Transverse colon (tissue), 4 donors: ENCODE data around the gene VANGL1. TPM values are rescaled to one million over a fixed set of nuclear protein-coding genes. Genes with fewer than 3 reads are reported as not detected.
"Not testable (repeated sequence)": the region's sequence is repeated elsewhere in the genome, so short reads cannot be mapped to it uniquely, and the experiment has no call there.

ENCODE experiments used
- DNase-seq: peaks from one replicate; pipeline ENCODE4 v3.0.0-alpha.2; 2019
- H3K27ac ChIP-seq, 4 donors: fragments of 200-600 bp; sonication (generic); 2 replicates each; pipeline ENCODE4 v1.5.1; 2016 to 2018; ENCODE audit warnings: inconsistent platforms in 4 of 4
- H3K27me3 ChIP-seq: fragments of 200-600 bp; sonication (generic); 2 replicates; pipeline ENCODE4 v1.5.1; 2017; ENCODE audit warnings: inconsistent platforms
- H3K36me3 ChIP-seq, 4 donors: fragments of 200-600 bp; sonication (generic); 2 replicates each; pipeline ENCODE4 v1.5.1; 2017 to 2019; ENCODE audit warnings: inconsistent platforms in 4 of 4
- H3K4me1 ChIP-seq, 4 donors: fragments of 200-600 bp; sonication (generic); 2 replicates each; pipeline ENCODE4 v1.5.1; 2017 to 2020; ENCODE audit warnings: inconsistent platforms in 4 of 4
- H3K4me3 ChIP-seq, 4 donors: fragments of 200-600 bp; sonication (generic); 1 replicate in 1 of 4; 2 replicates in 3 of 4; pipeline versions ENCODE4 v1.5.1 to v1.6.1; 2017 to 2019; ENCODE audit warnings: inconsistent platforms in 4 of 4
- H3K9me3 ChIP-seq, 2 donors: fragments of 200-600 bp; sonication (generic); 2 replicates each; pipeline ENCODE4 v1.5.1; 2017 to 2019; ENCODE audit warnings: inconsistent platforms in 2 of 2
- CTCF ChIP-seq, 5 experiments: fragments of 200-600 bp in 3 of 5; fragments of 450-650 bp in 2 of 5; sonication (generic) in 3 of 5; IDR thresholded peaks; 1 replicate in 2 of 5; 2 replicates in 3 of 5; pipeline ENCODE4 v1.5.1; 2016 to 2017; ENCODE audit warnings: antibody characterized with exemption in 5 of 5, inconsistent platforms in 3 of 5, mild to moderate bottlenecking in 2 of 5, moderate library complexity in 1 of 5
- EP300 ChIP-seq: sonication (generic); formaldehyde crosslinking; IDR thresholded peaks from one replicate; pipeline ENCODE4 v1.6.1; 2017; ENCODE audit warnings: antibody characterized with exemption, low read depth
- POLR2A ChIP-seq: fragments of 450-650 bp; IDR thresholded peaks from one replicate; pipeline ENCODE4 v1.6.1; 2016; ENCODE audit warnings: antibody characterized with exemption, mild to moderate bottlenecking, moderate library complexity
- POLR2AphosphoS5 ChIP-seq, 3 donors: sonication (generic); formaldehyde crosslinking; IDR thresholded peaks; one replicate each; pipeline ENCODE4 v1.6.1; 2016; ENCODE audit warnings: antibody characterized with exemption in 3 of 3
- WGBS, 2 donors: methylation state at CpG; one replicate each; pipeline ENCODE4 v1.1.5; 2018; ENCODE audit warnings: low coverage in 1 of 2; 5-methylcytosine and 5-hydroxymethylcytosine counted together
- in situ Hi-C, 4 donors: fragments of 200-750 bp; cut with MboI; loops; one replicate each; pipeline versions ENCODE4 v1.15.0 to v1.15.1; 2017; ENCODE audit warnings: low sequenced_read_pairs in 3 of 4, low pct_ligation_motif_present in 1 of 4, low pct_unique_long_range_greater_than_20kb in 1 of 4
- intact Hi-C: fragments of 100-400 bp; cut with DNase I; formaldehyde crosslinking; loops from one replicate; pipeline ENCODE4 v1.15.1; 2023; ENCODE audit warnings: low total_unique reads
- total RNA-seq, 4 donors: library from RNA; depleted of rRNA; stranded (reverse); fragments of >200 nt; gene quantifications; one replicate each; pipeline ENCODE4 v1.1.0, GENCODE V29; 2016

The VANGL1 gene
- total RNA-seq, 4 donors from 2014 or later, result 5.6 to 26.9 (median 16.9) TPM

DNA sequence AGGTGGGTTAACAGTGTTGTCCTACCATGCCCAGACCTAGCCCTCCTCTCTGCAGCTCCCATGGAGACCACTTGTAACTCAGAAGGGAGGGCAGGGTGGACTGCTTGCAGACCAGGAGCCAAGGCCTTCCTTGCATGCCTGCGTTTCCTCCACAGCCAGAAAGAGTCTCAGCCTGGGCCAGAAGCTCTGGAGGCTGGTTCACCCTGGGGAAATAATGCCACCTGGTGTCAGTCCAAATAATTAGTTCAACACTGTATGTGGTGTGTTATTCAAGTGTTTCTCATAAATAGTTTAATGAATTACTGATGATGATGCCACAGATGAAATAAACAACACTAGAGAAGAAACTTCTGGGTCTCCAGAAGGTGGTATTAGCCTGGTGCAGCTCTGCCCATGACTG, 16.9 kb upstream of the VANGL1 start:
- WGBS, 2 donors, result 89% methylated on average over 1 of the region's 1 CpG; no CpG with 5 or more reads in 1 of the 2 donors
- Histone ChIP-seq H3K27me3 (no peaks in the 10 kb centered on the region), H3K36me3 (no peaks in the 10 kb centered on the region), H3K4me3 (no peak overlapping the region), H3K27ac (no peak overlapping the region), H3K4me1 (no peaks in the 10 kb centered on the region), H3K9me3 (peaks cover 3 to 5% of the 10 kb centered on the region in 2 donors)
- TF ChIP-seq POLR2A, result no peak
- TF ChIP-seq EP300, result no peak
- no peak for TF ChIP-seq CTCF (IDR thresholded peaks at IDR 0.05)
- TF ChIP-seq POLR2AphosphoS5 (IDR thresholded peaks at IDR 0.05), result no peak
- DNase-seq, result no peak
- in situ Hi-C loops, result loop anchor here in 1 of 4 donors (25.0 kb wide), 1 partner anchor 362 kb away; the partner anchor contains the start of gene SLC22A15
- intact Hi-C loops, result no loop called here

GRCh38 chr1:115630342-115630741, 11.4 kb upstream of the VANGL1 start:
- Histone ChIP-seq H3K27ac (no peak overlapping the region), H3K36me3 (no peaks in the 10 kb centered on the region), H3K27me3 (no peaks in the 10 kb centered on the region), H3K4me1 (no peaks in the 10 kb centered on the region), H3K4me3 (no peak overlapping the region), H3K9me3 (no peaks in the 10 kb centered on the region)
- WGBS, 2 donors, result 71 to 74% methylated on average over 2 of the region's 2 CpGs
- intact Hi-C loops, result no loop called here
- in situ Hi-C loops, result no loop called here
- TF ChIP-seq CTCF (IDR thresholded peaks at IDR 0.05), result no peak
- TF ChIP-seq POLR2AphosphoS5 (IDR thresholded peaks at IDR 0.05), result no peak
- no peak for TF ChIP-seq POLR2A
- TF ChIP-seq EP300, result no peak
- no peak for DNase-seq

GRCh38 chr1:115632251-115633026, 9.3 kb upstream of the VANGL1 start:
- in situ Hi-C loops, result no loop called here
- intact Hi-C loops, result no loop called here
- no peak for DNase-seq
- WGBS, 2 donors, result 67 to 93% methylated on average over 3 to 4 of the region's 4 CpGs
- TF ChIP-seq EP300 (no peak), POLR2AphosphoS5 (IDR thresholded peaks at IDR 0.05) (no peak), CTCF (IDR thresholded peaks at IDR 0.05) (no peak), POLR2A (no peak)
- H3K9me3 ChIP-seq, result peaks cover 0 to 3% of the 10 kb centered on the region in 2 donors
- H3K27me3 ChIP-seq, result no peaks in the 10 kb centered on the region
- no peaks in the 10 kb centered on the region for H3K36me3 ChIP-seq
- no peak overlapping the region for H3K4me3 ChIP-seq
- H3K4me1 ChIP-seq, result no peaks in the 10 kb centered on the region
- no peak overlapping the region for H3K27ac ChIP-seq

- in situ Hi-C loops, H3K27ac ChIP-seq, intact Hi-C loops, H3K36me3 ChIP-seq, H3K9me3 ChIP-seq, H3K4me3 ChIP-seq, H3K27me3 ChIP-seq, DNase-seq, H3K4me1 ChIP-seq: not testable (repeated sequence)
- 92 to 100% methylated on average over 1 of the region's 1 CpG for WGBS, 2 donors
These were observed 8.2 kb upstream of the VANGL1 start for GRCh38 chr1:115633606-115634005.

DNA sequence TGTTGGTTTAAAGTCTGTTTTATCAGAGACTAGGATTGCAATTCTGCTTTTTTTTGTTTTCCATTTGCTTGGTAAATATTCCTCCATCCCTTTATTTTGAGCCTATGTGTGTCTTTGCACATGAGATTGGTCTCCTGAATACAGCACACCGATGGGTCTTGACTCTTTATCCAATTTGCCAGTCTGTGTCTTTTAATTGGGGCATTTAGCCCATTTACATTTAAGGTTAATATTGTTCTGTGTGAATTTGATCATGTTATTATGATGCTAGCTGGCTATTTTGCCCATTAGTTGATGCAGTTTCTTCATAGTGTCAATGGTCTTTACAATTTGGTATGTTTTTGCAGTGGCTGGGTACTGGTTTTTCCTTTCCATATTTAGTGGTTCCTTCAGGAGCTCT, 4.5 kb upstream of the VANGL1 start:
- intact Hi-C loops, H3K4me1 ChIP-seq, DNase-seq, H3K27me3 ChIP-seq, H3K36me3 ChIP-seq, H3K27ac ChIP-seq, H3K4me3 ChIP-seq, H3K9me3 ChIP-seq, in situ Hi-C loops: not testable (repeated sequence)
- WGBS, 2 donors, result 96 to 100% methylated on average over 1 of the region's 1 CpG
